Measurements from ENCODE around the gene C2orf81. TPM values are rescaled to one million over a fixed set of nuclear protein-coding genes. Genes with fewer than 3 reads are reported as not detected.

C2orf81 gene
- total RNA-seq, 1 donor from 2014 or later, result 1.8 TPM

DNA sequence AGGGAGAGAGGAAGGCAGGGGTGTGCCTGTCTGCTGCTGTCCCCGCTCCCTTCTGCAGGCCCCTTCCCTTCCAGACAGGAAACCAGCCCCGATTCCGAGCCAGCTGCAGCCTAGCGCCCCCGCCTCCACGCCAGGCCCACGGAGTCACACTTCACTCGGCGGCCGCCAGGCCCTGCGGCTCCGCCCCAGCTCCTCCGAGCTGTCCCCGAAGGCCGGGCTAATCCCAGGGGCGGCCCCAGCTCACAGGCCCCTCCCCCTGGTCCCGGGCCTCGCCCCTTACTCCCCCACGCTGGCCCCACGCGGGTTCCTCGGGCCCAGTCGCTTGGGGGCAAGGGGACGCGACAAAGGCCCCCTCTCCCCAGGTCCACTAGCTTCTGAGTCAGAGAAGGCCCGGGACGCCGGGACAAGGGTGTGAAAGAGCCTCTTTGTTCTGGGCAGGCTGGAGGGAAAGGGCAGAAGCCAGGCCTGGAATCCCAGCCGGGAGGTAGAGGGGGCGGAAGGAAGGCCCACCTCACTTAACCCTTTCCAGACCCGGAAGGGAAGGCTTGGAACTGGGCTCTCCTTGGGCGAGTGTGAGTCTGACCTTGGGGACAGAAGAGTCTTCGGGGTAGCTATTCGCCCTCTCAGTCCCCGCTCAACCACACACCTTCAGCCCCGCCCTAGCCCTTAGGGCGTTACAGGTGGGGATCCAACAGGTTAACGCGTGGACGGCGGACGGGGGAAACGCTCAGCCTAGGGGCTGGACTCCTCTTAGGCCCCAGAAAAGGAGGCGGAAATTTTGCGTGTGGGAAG lies 19.2 kb upstream of the C2orf81 start:
- Histone ChIP-seq H3K9me3 (ENCODE audit: low read depth) (no peaks in the 10 kb centered on the region), H3K4me3 (peak overlapping the region; percentile 77), H3K36me3 (no peaks in the 10 kb centered on the region), H3K27me3 (peaks cover 20% of the 10 kb centered on the region), H3K27ac (peak overlapping the region; percentile 98), H3K4me2 (peak overlapping the region; percentile 98), H3K79me2 (ENCODE audit: low read depth) (peaks cover 36% of the 10 kb centered on the region), H3K4me1 (peaks cover 18% of the 10 kb centered on the region), H3K9ac (peak overlapping the region; percentile 80), H4K20me1 (ENCODE audit: low read depth) (peaks cover 18% of the 10 kb centered on the region), H2AFZ (replicated peaks) (peak overlapping the region; percentile 92), H3F3A (ENCODE audit: low read depth) (peaks cover 39% of the 10 kb centered on the region)
- Mint-ChIP-seq H3K4me3 (peak overlapping the region; percentile 92), H3K4me1 (peaks cover 36% of the 10 kb centered on the region), H3K36me3 (peaks cover 4% of the 10 kb centered on the region), H3K27me3 (ENCODE audit: insufficient read depth, low read depth) (peaks cover 29% of the 10 kb centered on the region), H3K27ac (peak overlapping the region; percentile 96), H3K9me3 (no peaks in the 10 kb centered on the region)
- no peak for TF ChIP-seq EZH2 (IDR thresholded peaks at IDR 0.05)
- TF ChIP-seq CTCF (IDR thresholded peaks at IDR 0.05), result peak; percentile 32
- DNase-seq (ENCODE audit: low spot score), result peak; percentile 94

GRCh38 chr2:74439803-74440377 lies 18.5 kb upstream of the C2orf81 start:
- peaks cover 18% of the 10 kb centered on the region for H4K20me1 ChIP-seq (ENCODE audit: low read depth)
- peak overlapping the region; percentile 98 for H3K4me2 ChIP-seq
- no peak for TF ChIP-seq CTCF (IDR thresholded peaks at IDR 0.05)
- no peak for TF ChIP-seq EZH2phosphoT487 (IDR thresholded peaks at IDR 0.05)
- no peak for TF ChIP-seq EZH2 (IDR thresholded peaks at IDR 0.05)
- Mint-ChIP-seq H3K9me3 (no peaks in the 10 kb centered on the region), H3K27me3 (ENCODE audit: insufficient read depth, low read depth) (peaks cover 26% of the 10 kb centered on the region), H3K36me3 (peaks cover 7% of the 10 kb centered on the region), H3K4me3 (peak overlapping the region; percentile 92), H3K4me1 (peaks cover 36% of the 10 kb centered on the region), H3K27ac (peak overlapping the region; percentile 96)
- H3K27ac ChIP-seq, result peak overlapping the region; percentile 98
- peaks cover 39% of the 10 kb centered on the region for H3K79me2 ChIP-seq (ENCODE audit: low read depth)
- H3K9me3 ChIP-seq (ENCODE audit: low read depth), result no peaks in the 10 kb centered on the region
- H3K4me1 ChIP-seq, result peaks cover 18% of the 10 kb centered on the region
- peak overlapping the region; percentile 77 for H3K4me3 ChIP-seq
- DNase-seq (ENCODE audit: low spot score), result peak; percentile 69
- H3K36me3 ChIP-seq, result no peaks in the 10 kb centered on the region
- H3K9ac ChIP-seq, result peak overlapping the region; percentile 80
- H3K27me3 ChIP-seq, result peaks cover 13% of the 10 kb centered on the region
- peaks cover 39% of the 10 kb centered on the region for H3F3A ChIP-seq (ENCODE audit: low read depth)
- peak overlapping the region; percentile 0 for H2AFZ ChIP-seq (replicated peaks)

GRCh38 chr2:74439373-74439772 lies 18.0 kb upstream of the C2orf81 start:
- no peaks in the 10 kb centered on the region for H3K9me3 Mint-ChIP-seq
- Histone ChIP-seq H3K4me3 (peak overlapping the region; percentile 77), H2AFZ (replicated peaks) (no peak overlapping the region), H3K79me2 (ENCODE audit: low read depth) (peaks cover 44% of the 10 kb centered on the region), H3K27ac (peak overlapping the region; percentile 98), H3K36me3 (no peaks in the 10 kb centered on the region), H3K4me1 (peaks cover 18% of the 10 kb centered on the region), H3K9ac (peak overlapping the region; percentile 80), H3K4me2 (peak overlapping the region; percentile 98), H3K27me3 (peaks cover 8% of the 10 kb centered on the region), H3K9me3 (ENCODE audit: low read depth) (no peaks in the 10 kb centered on the region), H3F3A (ENCODE audit: low read depth) (peaks cover 39% of the 10 kb centered on the region), H4K20me1 (ENCODE audit: low read depth) (peaks cover 18% of the 10 kb centered on the region)
- DNase-seq (ENCODE audit: low spot score), result peak; percentile 7
- peak overlapping the region; percentile 92 for H3K4me3 Mint-ChIP-seq
- H3K36me3 Mint-ChIP-seq, result peaks cover 11% of the 10 kb centered on the region
- no peak for TF ChIP-seq EZH2 (IDR thresholded peaks at IDR 0.05)
- no peak for TF ChIP-seq CTCF (IDR thresholded peaks at IDR 0.05)
- no peak for TF ChIP-seq EZH2phosphoT487 (IDR thresholded peaks at IDR 0.05)
- H3K27me3 Mint-ChIP-seq (ENCODE audit: insufficient read depth, low read depth), result peaks cover 26% of the 10 kb centered on the region
- peak overlapping the region; percentile 96 for H3K27ac Mint-ChIP-seq
- peaks cover 36% of the 10 kb centered on the region for H3K4me1 Mint-ChIP-seq
